CD4-positive, alpha-beta T cell treated with Interleukin-1 beta for 1 hour (primary cell): ENCODE measurements around the gene SLC2A4.
"Not testable (repeated sequence)": the region's sequence is repeated elsewhere in the genome, so short reads cannot be mapped to it uniquely, and the experiment has no call there.

Experiments
- DNase-seq, 2 donors: peaks; one replicate each; pipeline ENCODE4 v3.0.0-alpha.2; 2020 to 2022

SLC2A4 gene

GRCh38 chr17:7327056-7327455, 45.5 kb downstream of the SLC2A4 start:
- no peak for DNase-seq

GRCh38 chr17:7327501-7327900, 46.0 kb downstream of the SLC2A4 start:
- DNase-seq, result no peak

GRCh38 chr17:7328009-7328408, 46.5 kb downstream of the SLC2A4 start:
- DNase-seq, result no peak

GRCh38 chr17:7328840-7329373, 47.4 kb downstream of the SLC2A4 start, which contains the start of gene NEURL4:
TSS of gene NEURL4 (minus strand) at chr17:7329335. CDS start at chr17:7329312, 23 bp downstream.
- DNase-seq, result peak in 1 of 2 donors; percentile 35

- DNase-seq, result peak; percentile 97 to 98
These were observed 48.0 kb downstream of the SLC2A4 start for GRCh38 chr17:7329374-7329996.

GRCh38 chr17:7329997-7330637, 48.6 kb downstream of the SLC2A4 start:
- DNase-seq, result peak; percentile 83 to 85

- DNase-seq, result no peak
These were observed 49.1 kb downstream of the SLC2A4 start for GRCh38 chr17:7330638-7331015.

GRCh38 chr17:7332111-7332510, 50.6 kb downstream of the SLC2A4 start:
- no peak for DNase-seq

GRCh38 chr17:7332600-7333069, 51.1 kb downstream of the SLC2A4 start:
- peak; percentile 53 to 65 for DNase-seq

GRCh38 chr17:7334938-7335538, 53.5 kb downstream of the SLC2A4 start:
- DNase-seq, result no peak

- DNase-seq, result not testable (repeated sequence)
These were observed 54.2 kb downstream of the SLC2A4 start for GRCh38 chr17:7335765-7336164.

GRCh38 chr17:7336240-7337175, 55.0 kb downstream of the SLC2A4 start, which contains the start of gene ACAP1:
TSS of gene ACAP1 (plus strand) at chr17:7336529. CDS start at chr17:7336735, 206 bp downstream.
- DNase-seq, result peak; percentile 84 to 86

- DNase-seq, result not testable (repeated sequence)
These were observed 56.1 kb downstream of the SLC2A4 start for GRCh38 chr17:7337600-7337999.
